ENCODE data around the gene AMDHD2. TPM values are rescaled to one million over a fixed set of nuclear protein-coding genes. Genes with fewer than 3 reads are reported as not detected.
A peak's percentile ranks its signal among the peaks of the same experiment; 100 is the strongest.

The AMDHD2 gene
- total and polyA plus RNA-seq, 2 of the 13 experiments (the other 11 are each of a cell fraction or from before 2014, with no cell fraction given): 33.5 to 39.1 TPM

DNA sequence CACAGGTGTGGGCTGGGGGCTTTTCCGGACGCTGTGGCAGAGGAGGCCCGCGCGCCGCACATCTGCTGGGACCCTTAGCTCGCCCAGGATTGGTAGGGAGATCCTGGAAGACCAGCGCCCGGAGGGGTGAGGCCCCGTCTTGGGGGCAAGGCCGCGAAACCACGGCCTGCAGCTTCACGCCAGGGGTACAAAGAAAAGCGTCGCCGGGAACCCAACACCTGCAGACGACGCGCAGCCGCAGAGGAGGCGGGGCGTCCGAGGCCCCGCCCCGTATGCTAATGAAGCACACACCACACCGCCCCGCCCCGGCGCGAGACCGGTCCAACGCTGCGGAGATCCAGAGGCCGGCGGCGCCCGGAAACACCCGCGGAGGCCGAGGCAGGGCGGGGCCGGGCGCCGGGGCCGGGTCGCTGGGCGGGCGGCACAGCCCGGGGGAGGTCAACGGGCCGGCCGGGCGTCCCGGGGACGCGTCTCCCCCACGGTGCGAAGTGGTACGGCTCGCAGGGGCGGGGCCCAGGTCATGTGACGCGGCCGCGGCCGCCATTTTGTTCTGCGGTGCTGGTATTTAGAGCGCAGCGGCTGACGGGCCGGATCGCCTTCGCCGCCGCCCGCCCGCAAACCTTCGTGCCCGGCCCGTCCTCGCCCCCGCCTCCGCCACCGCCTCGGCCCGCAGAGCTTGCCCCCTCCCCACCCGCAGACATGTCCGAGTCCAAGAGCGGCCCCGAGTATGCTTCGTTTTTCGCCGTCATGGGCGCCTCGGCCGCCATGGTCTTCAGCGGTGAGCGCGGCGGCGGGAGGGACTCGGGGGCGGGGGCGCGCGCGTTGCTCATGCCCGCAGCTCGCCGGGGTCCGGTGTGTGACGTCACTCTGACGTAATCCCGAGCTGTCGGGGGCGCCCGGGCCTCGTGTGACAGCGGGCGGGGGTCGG is 6.5 kb upstream of the AMDHD2 start, which contains the start of gene ATP6V0C (continued):
- TF ChIP-seq GATA4 (IDR thresholded peaks at IDR 0.05; ENCODE audit: borderline replicate concordance, low read depth) (peak; percentile 37; the same call in 1 of the 2 replicates), PAF1 (CRISPR knock-in tag; IDR thresholded peaks at IDR 0.05) (no peak), CREB3 (CRISPR knock-in tag; IDR thresholded peaks at IDR 0.05) (no peak), ZMAT5 (CRISPR knock-in tag; IDR thresholded peaks at IDR 0.05; ENCODE audit: borderline replicate concordance, low read depth) (no peak), NCOA1 (CRISPR knock-in tag; IDR thresholded peaks at IDR 0.05) (no peak), SAP130 (CRISPR knock-in tag; IDR thresholded peaks at IDR 0.05; ENCODE audit: low read depth) (peak; percentile 79), ZNF776 (CRISPR knock-in tag; IDR thresholded peaks at IDR 0.05) (no peak; the same call in 1 of the 2 replicates), SP1 (IDR thresholded peaks at IDR 0.05) (no peak), SP1 (CRISPR knock-in tag; IDR thresholded peaks at IDR 0.05) (peak; percentile 76), FOXK1 (CRISPR knock-in tag; IDR thresholded peaks at IDR 0.05; ENCODE audit: borderline replicate concordance, low read depth) (peak; percentile 68; the same call in 1 of the 2 replicates), PPARG (CRISPR knock-in tag; conservative IDR thresholded peaks at IDR 0.05) (no peak), BRCA1 (CRISPR knock-in tag; IDR thresholded peaks at IDR 0.05) (0 out of 2 replicates have a peak, but pooled peaks have one; percentile 32), NFKBIZ (CRISPR knock-in tag; IDR thresholded peaks at IDR 0.05) (no peak), DMTF1 (CRISPR knock-in tag; IDR thresholded peaks at IDR 0.05) (no peak)
- TF ChIP-seq, protein P1, sequence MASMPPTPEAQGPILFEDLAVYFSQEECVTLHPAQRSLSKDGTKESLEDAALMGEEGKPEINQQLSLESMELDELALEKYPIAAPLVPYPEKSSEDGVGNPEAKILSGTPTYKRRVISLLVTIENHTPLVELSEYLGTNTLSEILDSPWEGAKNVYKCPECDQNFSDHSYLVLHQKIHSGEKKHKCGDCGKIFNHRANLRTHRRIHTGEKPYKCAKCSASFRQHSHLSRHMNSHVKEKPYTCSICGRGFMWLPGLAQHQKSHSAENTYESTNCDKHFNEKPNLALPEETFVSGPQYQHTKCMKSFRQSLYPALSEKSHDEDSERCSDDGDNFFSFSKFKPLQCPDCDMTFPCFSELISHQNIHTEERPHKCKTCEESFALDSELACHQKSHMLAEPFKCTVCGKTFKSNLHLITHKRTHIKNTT (CRISPR knock-in tag; IDR thresholded peaks at IDR 0.05): no peak
- TF ChIP-seq, protein P2, sequence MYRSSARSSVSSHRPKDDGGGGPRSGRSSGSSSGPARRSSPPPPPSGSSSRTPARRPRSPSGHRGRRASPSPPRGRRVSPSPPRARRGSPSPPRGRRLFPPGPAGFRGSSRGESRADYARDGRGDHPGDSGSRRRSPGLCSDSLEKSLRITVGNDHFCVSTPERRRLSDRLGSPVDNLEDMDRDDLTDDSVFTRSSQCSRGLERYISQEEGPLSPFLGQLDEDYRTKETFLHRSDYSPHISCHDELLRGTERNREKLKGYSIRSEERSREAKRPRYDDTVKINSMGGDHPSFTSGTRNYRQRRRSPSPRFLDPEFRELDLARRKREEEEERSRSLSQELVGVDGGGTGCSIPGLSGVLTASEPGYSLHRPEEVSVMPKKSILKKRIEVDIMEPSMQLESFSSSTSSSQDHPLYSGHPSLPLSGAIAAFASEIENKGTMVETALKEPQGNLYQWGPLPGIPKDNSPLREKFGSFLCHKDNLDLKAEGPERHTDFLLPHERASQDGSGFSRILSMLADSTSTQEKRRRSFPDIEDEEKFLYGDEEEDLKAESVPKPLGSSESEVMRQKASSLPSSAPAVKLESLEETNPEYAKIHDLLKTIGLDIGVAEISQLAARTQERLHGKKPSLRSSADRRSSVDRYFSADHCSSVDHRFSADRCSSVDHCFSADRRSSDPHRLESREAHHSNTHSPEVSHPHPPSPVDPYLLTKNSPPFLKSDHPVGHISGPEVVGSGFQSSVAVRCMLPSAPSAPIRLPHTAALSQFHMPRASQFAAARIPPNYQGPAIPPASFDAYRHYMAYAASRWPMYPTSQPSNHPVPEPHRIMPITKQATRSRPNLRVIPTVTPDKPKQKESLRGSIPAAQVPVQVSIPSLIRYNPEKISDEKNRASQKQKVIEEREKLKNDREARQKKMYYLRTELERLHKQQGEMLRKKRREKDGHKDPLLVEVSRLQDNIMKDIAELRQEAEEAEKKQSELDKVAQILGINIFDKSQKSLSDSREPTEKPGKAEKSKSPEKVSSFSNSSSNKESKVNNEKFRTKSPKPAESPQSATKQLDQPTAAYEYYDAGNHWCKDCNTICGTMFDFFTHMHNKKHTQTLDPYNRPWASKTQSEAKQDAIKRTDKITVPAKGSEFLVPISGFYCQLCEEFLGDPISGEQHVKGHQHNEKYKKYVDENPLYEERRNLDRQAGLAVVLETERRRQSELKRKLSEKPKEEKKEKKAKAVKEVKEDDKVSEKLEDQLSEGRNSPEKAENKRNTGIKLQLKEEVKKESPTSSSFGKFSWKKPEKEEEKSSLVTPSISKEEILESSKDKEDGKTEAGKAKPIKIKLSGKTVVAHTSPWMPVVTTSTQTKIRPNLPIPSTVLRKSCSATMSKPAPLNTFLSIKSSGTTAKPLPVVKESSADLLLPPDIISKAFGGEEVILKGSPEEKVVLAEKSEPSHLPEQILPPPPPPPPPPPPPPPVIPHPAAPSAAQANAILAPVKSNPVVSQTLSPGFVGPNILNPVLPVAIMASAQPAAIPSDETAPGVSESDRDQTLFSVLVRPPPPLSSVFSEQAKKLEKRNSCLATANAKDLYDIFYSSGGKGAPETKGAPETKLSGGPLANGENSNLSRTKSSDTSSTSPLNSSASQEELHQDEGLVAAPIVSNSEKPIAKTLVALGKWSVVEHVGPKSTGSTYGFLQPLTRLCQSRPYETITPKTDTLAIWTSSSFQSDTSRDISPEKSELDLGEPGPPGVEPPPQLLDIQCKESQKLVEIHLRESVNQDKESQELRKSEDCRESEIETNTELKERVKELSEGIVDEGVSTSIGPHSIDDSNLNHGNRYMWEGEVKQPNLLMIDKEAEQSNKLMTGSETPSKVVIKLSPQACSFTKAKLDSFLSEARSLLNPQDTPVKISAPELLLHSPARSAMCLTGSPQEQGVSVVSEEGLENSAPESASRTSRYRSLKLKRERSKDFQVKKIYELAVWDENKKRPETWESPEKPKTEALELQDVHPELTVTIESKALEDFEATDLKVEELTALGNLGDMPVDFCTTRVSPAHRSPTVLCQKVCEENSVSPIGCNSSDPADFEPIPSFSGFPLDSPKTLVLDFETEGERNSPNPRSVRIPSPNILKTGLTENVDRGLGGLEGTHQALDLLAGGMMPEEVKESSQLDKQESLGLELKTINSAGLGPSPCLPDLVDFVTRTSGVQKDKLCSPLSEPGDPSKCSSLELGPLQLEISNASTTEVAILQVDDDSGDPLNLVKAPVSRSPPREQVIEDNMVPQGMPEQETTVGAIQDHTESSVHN (CRISPR knock-in tag; IDR thresholded peaks at IDR 0.05): no peak
